SHP77 (cell line): ENCODE measurements around the gene ELOVL7.
A peak's percentile ranks its signal among the peaks of the same experiment; 100 is the strongest.
"Not testable (repeated sequence)": the region's sequence is repeated elsewhere in the genome, so short reads cannot be mapped to it uniquely, and the experiment has no call there.

ENCODE experiments used
- DNase-seq, 2 experiments: peaks; one replicate each; lab custom pipeline; 2025; lab: John Stamatoyannopoulos, UW

ELOVL7 gene

GRCh38 chr5:60715201-60715928, 128.7 kb downstream of the ELOVL7 start:
- peak in 1 of 2 experiments; percentile 3 for DNase-seq

GRCh38 chr5:60712950-60713349, 131.1 kb downstream of the ELOVL7 start:
- DNase-seq, result no peak

GRCh38 chr5:60711892-60712291, 132.2 kb downstream of the ELOVL7 start:
- DNase-seq, result not testable (repeated sequence)

- DNase-seq, result no peak
These were observed 133.7 kb downstream of the ELOVL7 start for GRCh38 chr5:60710362-60710761.

- DNase-seq, result no peak
These were observed 138.9 kb downstream of the ELOVL7 start for GRCh38 chr5:60705144-60705543.

- DNase-seq, result no peak
These were observed 140.1 kb downstream of the ELOVL7 start for GRCh38 chr5:60703944-60704343.
